SU-DHL-6 (cell line): ENCODE results near the gene TFRC.

Experiments used
- CTCF ChIP-seq: fragments of 200-600 bp; sonication (generic); IDR thresholded peaks from one replicate; pipeline ENCODE4 v1.5.1; 2017; ENCODE audit warnings: antibody characterized with exemption, mild to moderate bottlenecking, low read length, moderate library complexity; ENCODE audit not compliant: insufficient read depth, poor library complexity, severe bottlenecking
- EZH2phosphoT487 ChIP-seq: fragments of 200-600 bp; sonication (generic), shearing (Covaris generic); conservative IDR thresholded peaks from 2 replicates; pipeline ENCODE4 v1.6.1; 2018; ENCODE audit warnings: mild to moderate bottlenecking, antibody characterized with exemption, low read length, moderate library complexity, mixed read lengths

- TF ChIP-seq CTCF (no peak), EZH2phosphoT487 (no peak)
Observed at GRCh38 chr3:196060834-196061233, 21.1 kb downstream of the TFRC start.
